ENCODE results near the gene HOGA1.
"Not testable (repeated sequence)": the region's sequence is repeated elsewhere in the genome, so short reads cannot be mapped to it uniquely, and the experiment has no call there.

The HOGA1 gene

GRCh38 chr10:97555541-97555940, 28.6 kb upstream of the HOGA1 start:
- not testable (repeated sequence) for DNase-seq

GRCh38 chr10:97560731-97561381, 23.3 kb upstream of the HOGA1 start:
- not testable (repeated sequence) for DNase-seq

GRCh38 chr10:97561386-97562077, 22.7 kb upstream of the HOGA1 start:
- DNase-seq, result not testable (repeated sequence)

GRCh38 chr10:97562329-97562728, 21.9 kb upstream of the HOGA1 start:
- DNase-seq, result not testable (repeated sequence)

- DNase-seq, result no peak
Measured at GRCh38 chr10:97563337-97563736, 20.9 kb upstream of the HOGA1 start.

- DNase-seq, result no peak
Measured at GRCh38 chr10:97564776-97565175, 19.4 kb upstream of the HOGA1 start.

GRCh38 chr10:97566336-97566996, 17.7 kb upstream of the HOGA1 start:
- DNase-seq, result no peak

- no peak for DNase-seq
Measured at GRCh38 chr10:97567891-97568290, 16.3 kb upstream of the HOGA1 start.

GRCh38 chr10:97570146-97570788, 13.9 kb upstream of the HOGA1 start:
- DNase-seq, result no peak

GRCh38 chr10:97570789-97571471, 13.3 kb upstream of the HOGA1 start:
- DNase-seq, result no peak

GRCh38 chr10:97571622-97572021, 12.6 kb upstream of the HOGA1 start:
- DNase-seq, result no peak

GRCh38 chr10:97572214-97572989, 11.8 kb upstream of the HOGA1 start, which contains the start of gene ANKRD2:
Gene ANKRD2, plus strand, starts transcription at chr10:97572779. Its CDS starts 10 bp downstream, at chr10:97572789.
- DNase-seq, result peak; percentile 82

GRCh38 chr10:97573021-97573420, 11.2 kb upstream of the HOGA1 start:
- DNase-seq, result peak; percentile 58

GRCh38 chr10:97573672-97574071, 10.5 kb upstream of the HOGA1 start:
- DNase-seq, result no peak

- DNase-seq, result peak; percentile 97
Measured at GRCh38 chr10:97574374-97575126, 9.6 kb upstream of the HOGA1 start.

- DNase-seq, result peak; percentile 71
Measured at GRCh38 chr10:97575127-97575668, 9.0 kb upstream of the HOGA1 start.

GRCh38 chr10:97576487-97576886, 7.7 kb upstream of the HOGA1 start:
- not testable (repeated sequence) for DNase-seq

- DNase-seq, result no peak
Measured at GRCh38 chr10:97577701-97578100, 6.5 kb upstream of the HOGA1 start.

GRCh38 chr10:97578171-97578844, 5.9 kb upstream of the HOGA1 start:
- DNase-seq, result no peak

Data from EL (cell line).